ENCODE results near the gene SRSF4.
A peak's percentile ranks its signal among the peaks of the same experiment; 100 is the strongest.
"Not testable (repeated sequence)": the region's sequence is repeated elsewhere in the genome, so short reads cannot be mapped to it uniquely, and the experiment has no call there.

SRSF4 gene

DNA sequence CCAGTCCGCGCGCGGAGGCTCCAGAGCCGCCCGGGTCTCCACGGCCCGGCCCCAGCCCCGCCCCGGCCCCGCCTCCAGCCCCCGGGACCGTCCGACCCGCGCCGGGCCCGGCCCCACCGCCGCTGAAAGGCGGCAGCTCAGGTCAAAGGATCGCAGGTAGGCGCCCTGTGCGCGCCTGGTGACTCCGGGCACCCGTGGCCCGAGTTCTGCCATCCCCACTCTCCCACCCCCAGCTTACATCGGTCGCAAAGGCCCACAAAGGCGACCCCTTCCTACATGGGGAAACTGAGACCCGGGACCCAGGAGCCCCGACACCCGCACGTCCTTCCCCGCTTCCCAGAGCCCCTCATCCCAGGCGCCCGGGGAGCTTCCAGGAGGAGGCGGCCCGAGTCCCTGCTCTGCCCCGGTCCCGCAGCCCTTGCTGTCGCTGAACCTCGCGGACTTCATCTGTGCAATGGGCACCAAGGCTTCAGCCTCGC is 57.8 kb downstream of the SRSF4 start, which contains the start of gene TMEM200B:
TSS of gene TMEM200B (minus strand) at position 17 of the 479 bp plus-strand sequence. CDS start 2,075 bp downstream, outside the sequence.
- DNase-seq = no peak

DNA sequence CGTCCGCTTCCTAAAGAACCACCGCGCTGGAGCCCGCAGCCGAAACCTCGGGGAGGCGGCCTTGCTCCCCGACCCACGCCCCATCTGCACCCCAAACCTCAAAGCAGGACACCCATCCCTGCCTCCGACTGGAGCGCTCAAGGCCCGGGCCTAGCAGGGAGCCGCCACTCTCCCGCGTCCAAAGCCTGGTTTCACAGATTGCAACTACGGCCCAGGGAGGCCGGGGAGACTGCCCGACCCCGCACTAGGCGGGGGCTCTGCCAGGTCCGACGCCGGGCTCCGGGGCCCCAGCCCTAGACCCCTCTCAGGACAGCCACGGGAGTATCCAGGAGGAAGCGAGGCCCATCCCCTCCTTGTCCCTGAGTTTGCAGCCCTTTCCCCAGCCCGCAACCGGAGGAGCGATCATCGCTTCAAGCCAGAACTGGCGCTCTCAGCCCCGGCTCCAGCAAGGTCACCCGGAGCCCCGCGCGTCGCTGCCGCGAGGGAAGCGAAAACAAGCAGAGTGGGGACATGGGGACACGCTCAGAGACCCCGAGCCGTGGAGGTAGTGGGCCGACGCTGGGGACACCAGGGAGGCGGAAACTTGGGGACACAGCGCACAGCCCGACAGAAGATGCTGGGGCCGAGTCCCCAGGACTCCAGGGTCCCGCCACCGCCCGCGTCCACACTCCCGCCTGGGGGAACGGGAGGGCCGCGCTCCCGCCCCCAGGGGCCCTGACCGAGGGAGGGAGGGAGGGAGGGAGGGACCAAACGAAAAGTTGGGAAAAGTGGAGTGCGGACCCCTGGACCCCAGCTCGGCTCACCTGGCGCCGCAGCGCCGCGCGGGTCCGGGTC is 58.4 kb downstream of the SRSF4 start:
- peak; percentile 30 for DNase-seq

DNA sequence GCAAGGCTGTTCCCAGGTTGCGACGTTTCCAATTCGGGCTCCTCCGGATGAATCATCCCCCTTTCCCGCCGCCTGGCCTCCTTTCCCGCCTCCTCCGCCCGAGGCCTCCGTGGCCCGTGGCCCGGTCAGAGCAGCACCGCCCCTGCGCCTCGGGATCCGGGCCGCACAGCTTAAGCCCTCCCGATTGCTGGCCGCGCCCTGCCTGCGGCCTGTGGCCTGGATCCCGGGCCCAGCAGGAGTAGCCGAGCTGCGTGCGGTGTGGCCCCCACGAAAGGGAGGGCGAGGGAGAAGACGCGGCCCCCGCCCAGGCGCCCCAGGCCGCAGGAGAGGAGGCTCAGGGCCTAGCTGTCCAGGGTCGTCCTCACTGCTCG is 59.0 kb downstream of the SRSF4 start:
- DNase-seq = peak; percentile 80

DNA sequence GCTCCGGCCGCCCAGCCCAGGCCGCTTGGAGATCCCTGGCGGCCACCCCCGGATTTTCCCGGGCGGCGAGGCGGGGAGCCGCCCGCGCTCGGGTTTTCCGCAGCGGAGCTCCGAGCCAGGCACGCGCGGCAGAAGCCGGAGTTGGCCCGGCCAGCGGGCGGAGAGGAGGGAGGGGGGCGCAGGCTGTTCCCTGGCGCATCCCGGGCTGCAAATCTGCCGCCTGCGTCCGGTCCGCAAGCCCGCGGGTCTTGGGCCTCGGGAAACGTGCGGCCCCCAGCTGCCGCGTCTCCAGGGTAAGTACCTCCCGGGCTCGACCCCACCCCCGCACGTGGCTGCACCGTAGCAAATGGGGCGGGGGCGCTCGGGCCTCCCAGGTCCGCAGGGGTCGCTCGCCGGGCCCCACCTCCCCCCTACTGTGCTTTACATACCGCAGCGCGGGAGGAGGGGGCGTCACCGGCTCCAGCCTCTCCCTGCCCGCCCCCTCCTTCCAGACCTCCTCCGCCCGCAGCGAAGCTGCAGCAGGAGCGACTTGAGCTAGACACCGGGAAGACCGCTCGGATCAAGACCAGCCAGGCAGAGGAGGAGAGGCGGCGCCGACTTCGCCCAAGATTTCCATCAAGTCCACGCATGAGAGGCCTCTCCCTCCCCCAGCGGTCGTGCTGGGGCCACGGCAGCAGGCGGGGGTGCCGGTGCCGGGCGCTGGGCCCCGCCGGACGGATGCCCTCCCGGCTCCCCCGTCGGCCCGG is 59.6 kb downstream of the SRSF4 start:
- no peak for DNase-seq

DNA sequence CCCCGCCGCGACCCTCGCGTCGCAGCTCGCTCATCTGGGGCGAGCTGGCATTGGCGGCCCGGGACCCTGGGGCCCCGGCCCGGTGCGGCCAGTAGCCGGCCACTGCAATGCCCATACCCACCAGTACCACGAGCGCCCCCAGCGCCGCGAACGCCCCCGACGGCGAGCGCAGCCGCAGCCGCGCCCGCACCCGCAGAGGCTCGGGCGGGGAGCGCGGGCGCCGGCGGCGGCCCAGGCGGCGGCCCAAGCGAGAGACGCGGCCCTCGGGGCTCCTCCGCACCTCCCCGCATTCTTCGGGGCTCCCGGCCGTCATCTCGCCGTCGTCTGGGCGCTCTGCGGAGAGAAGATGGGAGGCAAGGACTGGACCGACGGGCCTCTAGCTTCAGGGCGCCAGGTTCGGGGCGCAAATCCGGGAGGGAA is 60.2 kb downstream of the SRSF4 start:
- DNase-seq = no peak

DNA sequence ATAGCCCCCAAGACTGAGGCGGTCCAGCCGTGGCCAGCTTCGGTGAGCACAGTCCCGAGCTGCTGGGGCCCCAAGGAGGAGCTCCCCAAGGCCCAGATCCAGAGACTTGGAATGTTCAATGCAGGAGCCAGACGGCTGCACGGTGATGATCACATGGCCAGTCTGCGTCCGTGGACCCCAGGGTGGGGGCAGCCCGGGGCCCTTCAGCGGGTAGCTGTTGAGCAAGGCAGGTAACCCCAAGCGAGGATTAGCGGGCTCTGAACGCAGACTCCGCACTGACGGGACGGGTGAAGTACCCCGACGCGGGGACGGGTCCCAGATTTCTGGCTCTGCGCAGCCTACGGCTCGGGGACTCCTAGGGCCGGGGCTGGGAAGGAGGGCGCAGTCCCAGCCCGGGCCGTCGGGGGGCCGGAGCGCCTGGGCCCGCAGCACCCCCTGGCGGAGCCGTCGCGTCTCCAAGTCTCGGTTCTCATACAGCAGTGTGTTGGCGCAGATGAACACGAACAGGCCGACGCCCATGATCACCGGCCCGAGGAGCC is 60.7 kb downstream of the SRSF4 start:
- DNase-seq = no peak

DNA sequence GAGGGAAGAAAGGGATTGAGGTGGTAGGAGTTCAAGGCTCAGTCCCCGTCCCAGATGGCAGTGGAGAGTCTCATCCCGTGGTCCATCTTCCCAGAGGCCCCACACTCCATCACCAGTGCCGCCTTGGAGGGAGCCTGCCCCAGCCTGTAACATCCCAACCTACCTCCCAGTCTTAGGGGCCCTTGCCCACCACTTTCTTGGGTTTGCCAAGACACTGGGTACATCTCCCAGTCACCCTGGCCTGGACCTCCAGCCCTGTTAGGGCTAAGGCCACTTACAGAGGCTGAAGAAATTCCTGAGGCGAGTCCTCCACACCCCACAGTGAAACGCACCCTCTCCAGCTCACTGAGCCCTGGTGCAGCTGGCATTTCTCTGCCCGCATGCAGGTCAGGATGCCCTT is 61.3 kb downstream of the SRSF4 start:
- no peak for DNase-seq

DNA sequence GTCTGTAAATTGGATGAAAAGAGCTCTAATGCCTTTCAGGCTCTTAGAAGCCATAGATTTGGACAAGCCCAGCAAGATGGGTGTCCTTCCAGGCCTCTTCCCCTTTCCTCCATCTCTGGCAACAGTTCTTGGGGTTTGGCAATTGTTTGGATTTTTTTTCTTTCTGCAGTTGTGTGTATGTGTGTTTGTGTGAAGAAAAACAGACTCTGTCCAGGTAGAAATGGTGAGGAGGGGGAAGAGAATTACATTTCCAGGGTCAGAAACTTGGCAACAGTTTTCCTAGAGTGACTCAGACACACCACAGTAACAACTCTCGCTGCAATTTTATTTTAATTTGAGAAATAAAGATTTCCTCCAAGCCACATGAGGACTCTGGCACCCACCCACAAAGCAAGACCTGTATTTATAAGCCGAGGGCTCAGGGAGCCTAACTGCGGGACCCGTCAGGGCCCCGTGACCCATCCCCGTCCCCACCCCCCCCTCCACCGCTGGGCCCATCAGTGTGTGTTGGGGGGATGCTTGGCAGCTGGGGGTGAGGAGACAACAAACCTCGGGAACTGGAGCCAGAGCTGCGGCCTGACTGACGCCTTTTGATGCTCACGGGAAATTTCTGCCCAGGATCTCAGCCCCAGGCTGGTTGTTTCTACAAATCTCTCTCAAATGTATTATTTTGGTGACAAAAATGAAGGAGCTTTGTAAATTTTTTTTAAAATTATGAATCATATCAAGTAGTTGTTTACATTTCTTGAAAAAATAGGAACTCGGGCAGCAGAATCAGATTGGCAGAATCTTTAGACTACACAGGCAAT is 62.4 kb downstream of the SRSF4 start:
- DNase-seq = no peak

DNA sequence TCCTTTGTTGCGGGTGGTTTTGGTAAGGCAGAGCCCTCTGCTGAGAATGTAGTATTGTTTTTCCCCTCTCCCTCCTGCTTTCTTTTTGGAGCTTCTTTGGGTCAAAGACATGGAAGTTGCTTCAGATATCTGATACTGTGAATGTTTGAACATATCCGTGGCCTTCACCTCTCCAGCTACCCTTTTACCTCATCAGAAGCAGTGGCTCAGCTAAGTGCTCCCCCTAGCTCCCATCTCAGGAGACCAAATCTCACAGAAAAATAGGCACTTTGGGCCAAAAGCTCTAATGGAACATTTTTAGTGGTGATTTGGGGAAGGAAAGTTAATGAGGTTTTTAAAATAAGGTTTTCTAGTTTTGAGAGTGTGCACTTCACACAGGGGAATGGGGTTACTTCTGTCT is 64.3 kb downstream of the SRSF4 start:
- no peak for DNase-seq

DNA sequence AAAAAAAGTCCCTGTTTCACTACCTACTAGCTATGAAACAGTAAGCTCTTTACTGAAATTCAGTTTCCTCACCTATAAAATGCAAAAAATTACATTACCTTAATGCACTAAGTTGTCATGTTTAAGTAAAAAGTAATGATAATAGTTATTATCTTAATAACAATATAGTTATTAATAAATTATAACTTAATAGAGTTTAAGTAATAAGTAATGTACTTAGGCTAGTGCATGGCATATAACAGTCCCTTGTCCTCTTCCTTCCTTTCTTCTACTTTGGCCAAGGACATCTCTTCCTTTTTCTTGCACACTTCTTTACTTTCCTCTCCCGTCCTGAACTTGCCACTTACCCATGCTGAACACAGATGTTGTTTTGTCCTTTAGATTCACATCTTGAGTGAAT is 67.0 kb downstream of the SRSF4 start:
- DNase-seq = no peak

DNA sequence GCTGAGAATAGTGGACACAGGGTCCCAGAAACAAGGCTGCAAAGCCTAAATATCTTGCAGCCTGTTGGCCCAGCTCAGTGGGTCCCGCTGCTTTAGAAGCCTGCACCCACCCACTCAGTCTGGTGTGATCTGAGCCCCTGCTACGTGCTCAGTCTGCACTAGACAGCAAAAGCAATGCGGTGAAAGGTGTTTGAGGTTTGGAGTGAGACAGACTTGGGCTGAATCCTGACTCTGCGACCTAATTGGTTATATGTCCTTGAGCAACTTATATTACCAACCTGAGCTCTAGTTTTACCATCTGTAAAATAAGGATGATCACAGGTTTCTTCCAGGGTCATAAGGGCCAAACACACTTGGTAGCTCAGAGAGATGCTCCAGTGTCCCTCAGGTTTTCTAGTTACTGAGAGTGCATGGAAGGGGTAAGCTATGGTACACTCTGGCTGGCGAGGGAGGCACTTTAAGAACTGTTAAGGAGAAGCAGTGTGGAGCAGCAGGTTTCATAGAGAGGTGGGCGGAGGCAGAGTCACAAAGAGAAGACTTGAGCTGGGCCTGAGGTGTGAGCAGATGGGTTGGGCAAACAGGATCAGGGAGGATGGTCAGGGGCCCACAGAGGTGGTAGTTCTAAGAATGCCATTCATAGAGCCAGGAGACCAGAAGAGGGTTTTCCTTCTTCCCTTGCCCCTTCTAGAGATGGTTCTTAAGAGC is 68.1 kb downstream of the SRSF4 start:
- no peak for DNase-seq

DNA sequence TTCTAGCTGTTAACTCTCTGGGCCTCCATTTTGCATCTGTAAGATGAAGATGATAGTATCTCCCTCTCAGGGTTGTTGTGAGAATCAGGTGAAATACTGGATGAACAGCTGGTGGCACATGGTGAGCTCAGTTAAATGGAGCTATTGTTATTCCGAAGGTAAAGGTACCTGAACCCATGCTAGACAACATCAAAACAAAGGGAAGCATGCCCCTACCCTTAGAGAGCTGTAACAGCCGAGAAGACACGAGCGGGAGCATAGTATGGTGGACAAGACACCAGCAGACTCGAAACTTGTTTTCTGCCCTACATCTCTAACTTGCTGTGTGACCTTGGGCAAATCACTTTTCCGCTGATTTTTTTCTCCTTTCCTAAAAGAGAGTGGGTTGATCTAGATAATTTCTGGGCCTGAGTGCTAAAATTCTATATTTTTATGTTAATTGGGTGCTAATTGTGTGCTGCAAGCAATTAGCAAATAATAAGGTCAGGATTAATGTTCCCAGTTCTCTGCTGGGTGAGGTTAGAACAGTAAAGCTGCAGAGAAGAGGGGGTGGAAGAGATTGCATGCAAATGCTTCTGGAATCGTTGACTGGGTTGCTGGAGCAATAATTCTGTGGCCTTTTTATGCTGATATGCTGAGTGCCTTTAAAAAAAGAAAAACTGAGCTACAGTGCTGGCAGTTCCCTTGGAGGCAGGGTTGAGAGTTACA is 68.8 kb downstream of the SRSF4 start:
- DNase-seq = no peak

DNA sequence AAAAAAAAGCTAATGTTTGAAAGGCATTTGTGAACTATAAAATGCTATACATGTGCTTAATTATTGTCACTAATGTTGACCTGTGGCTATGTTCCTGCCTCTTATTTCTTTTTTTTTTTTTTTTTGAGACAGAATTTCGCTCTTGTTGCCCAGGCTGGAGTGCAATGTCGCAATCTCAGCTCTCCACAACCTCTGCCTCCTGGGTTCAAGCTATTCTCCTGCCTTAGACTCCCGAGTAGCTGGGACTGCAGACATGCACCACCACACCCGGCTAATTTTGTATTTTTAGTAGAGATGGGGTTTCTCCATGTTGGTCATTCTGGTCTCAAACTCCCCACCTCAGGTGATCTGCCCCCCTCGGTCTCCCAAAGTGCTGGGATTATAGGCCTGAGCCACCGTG is 73.7 kb downstream of the SRSF4 start:
- not testable (repeated sequence) for DNase-seq

DNA sequence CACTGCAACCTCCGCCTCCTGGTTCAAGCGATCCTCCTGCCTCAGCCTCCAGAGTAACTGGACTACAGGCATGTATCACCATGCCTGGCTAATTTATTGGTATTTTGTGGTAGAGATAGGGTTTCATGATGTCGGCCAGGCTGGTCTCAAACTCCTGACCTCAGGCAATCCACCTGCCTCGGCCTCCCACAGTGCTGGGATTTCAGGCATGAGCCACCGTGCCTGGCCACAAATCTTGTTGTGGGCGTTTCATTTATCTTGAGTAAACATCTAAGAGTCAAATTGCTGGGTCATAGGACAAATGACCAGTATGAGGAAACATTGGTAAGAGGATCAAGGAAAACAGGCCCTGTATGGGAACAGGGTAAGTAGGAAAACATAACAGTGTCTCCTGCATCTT is 75.9 kb downstream of the SRSF4 start:
- no peak for DNase-seq

DNA sequence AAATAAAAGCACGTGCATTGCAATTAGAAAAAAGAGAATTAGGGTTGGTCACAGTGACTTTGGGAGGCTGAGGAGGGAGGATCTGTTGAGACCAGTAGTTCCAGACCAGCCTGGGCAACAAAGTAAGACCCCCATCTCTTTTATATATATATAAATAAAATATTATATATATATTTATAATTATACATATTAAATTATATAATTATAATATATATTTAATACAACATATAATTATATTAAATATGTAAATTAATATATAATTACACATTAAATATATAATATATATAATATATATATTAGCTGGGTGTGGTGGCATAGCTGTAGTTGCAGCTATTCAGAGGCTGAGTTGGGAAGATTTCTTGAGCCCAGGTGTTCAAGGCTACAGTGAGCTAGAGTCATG is 81.2 kb downstream of the SRSF4 start:
- DNase-seq = no peak

DNA sequence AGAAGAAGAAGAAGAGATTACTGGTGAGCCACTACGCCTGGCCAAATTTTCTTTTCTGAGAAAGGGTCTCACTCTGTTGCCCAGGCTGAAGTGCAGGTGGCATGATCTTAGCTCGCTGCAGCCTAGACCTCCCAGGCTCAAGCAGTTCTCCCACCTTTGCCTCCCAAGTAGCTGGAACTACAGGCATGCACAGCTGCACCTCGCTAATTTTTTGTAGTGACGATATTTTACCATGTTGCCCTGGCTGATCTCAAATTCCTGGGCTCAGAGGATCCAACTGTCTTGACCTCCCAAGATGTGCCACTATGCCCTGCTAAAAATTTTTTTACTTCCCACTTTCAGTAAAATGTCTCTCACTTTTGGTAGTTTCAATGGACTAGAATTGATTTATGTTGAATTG is 82.4 kb downstream of the SRSF4 start:
- DNase-seq = no peak
